Inferior parietal cortex (tissue), 1 donor: Measurements from ENCODE around the gene ROS1.

ENCODE experiments used
- DNase-seq: peaks from one replicate; pipeline ENCODE4 v3.0.0-alpha.2; 2016; ENCODE audit errors: extremely low spot score

Gene ROS1

GRCh38 chr6:117440706-117441525 lies 15.2 kb upstream of the ROS1 start:
- DNase-seq = no peak

GRCh38 chr6:117432273-117432672 lies 6.5 kb upstream of the ROS1 start:
- DNase-seq = no peak

GRCh38 chr6:117423754-117424153 lies 2.0 kb downstream of the ROS1 start:
- peak; percentile 48 for DNase-seq

GRCh38 chr6:117418320-117418719 lies 7.4 kb downstream of the ROS1 start:
- no peak for DNase-seq

- no peak for DNase-seq
Measured at GRCh38 chr6:117417851-117418250, 7.9 kb downstream of the ROS1 start.

GRCh38 chr6:117414770-117415169 lies 11.0 kb downstream of the ROS1 start:
- no peak for DNase-seq

- no peak for DNase-seq
Measured at GRCh38 chr6:117411474-117411873, 14.3 kb downstream of the ROS1 start.

GRCh38 chr6:117409863-117410262 lies 15.9 kb downstream of the ROS1 start:
- DNase-seq = no peak

GRCh38 chr6:117409420-117409819 lies 16.3 kb downstream of the ROS1 start:
- DNase-seq = no peak

GRCh38 chr6:117404548-117404947 lies 21.2 kb downstream of the ROS1 start:
- DNase-seq = no peak

GRCh38 chr6:117401799-117402198 lies 23.9 kb downstream of the ROS1 start:
- no peak for DNase-seq

GRCh38 chr6:117399924-117400323 lies 25.8 kb downstream of the ROS1 start:
- no peak for DNase-seq

GRCh38 chr6:117399126-117399525 lies 26.6 kb downstream of the ROS1 start:
- no peak for DNase-seq

- no peak for DNase-seq
Measured at GRCh38 chr6:117397536-117398227, 28.1 kb downstream of the ROS1 start.

GRCh38 chr6:117396228-117396627 lies 29.5 kb downstream of the ROS1 start:
- no peak for DNase-seq

GRCh38 chr6:117395164-117395563 lies 30.6 kb downstream of the ROS1 start:
- no peak for DNase-seq

- no peak for DNase-seq
Measured at GRCh38 chr6:117393045-117393444, 32.7 kb downstream of the ROS1 start.

- DNase-seq = no peak
Measured at GRCh38 chr6:117391874-117392583, 33.7 kb downstream of the ROS1 start.

GRCh38 chr6:117389227-117390057 lies 36.3 kb downstream of the ROS1 start:
- no peak for DNase-seq

- no peak for DNase-seq
Measured at GRCh38 chr6:117387454-117387974, 38.2 kb downstream of the ROS1 start.

- DNase-seq = no peak
Measured at GRCh38 chr6:117384659-117385058, 41.1 kb downstream of the ROS1 start.
